H1 (cell line): ENCODE measurements around the gene ARRB1. TPM values are rescaled to one million over a fixed set of nuclear protein-coding genes. Genes with fewer than 3 reads are reported as not detected.

Source experiments
- CTCF ChIA-PET: fragments of 300-600 bp; sonication (Branson Sonifier 250); formaldehyde crosslinking; loops from one replicate; lab custom pipeline; 2021; ENCODE audit not compliant: partially characterized antibody; lab: Charles Lee
- POLR2A ChIA-PET: fragments of 300-600 bp; sonication (Branson Sonifier 250); formaldehyde crosslinking; loops from one replicate; lab custom pipeline; 2021; ENCODE audit warnings: inconsistent platforms; ENCODE audit not compliant: partially characterized antibody; lab: Charles Lee
- DNase-seq, 2 experiments: peaks; one replicate each; pipeline versions ENCODE4 v3.0.0 to v3.0.0-alpha.2; 2010 to 2022; ENCODE audit warnings: low spot score in 2 of 2, low read depth in 1 of 2, mixed read lengths in 1 of 2
- FAIRE-seq: peaks from 2 replicates; lab custom pipeline; 2011; peaks lifted over from hg19 to GRCh38; lab: Jason Lieb, UNC
- H2AFZ ChIP-seq: 2 replicates; pipeline ENCODE4 v1.8.1; 2012; ENCODE audit warnings: low read length, inconsistent platforms
- H2AK5ac ChIP-seq: 2 replicates; pipeline ENCODE4 v1.6.1; 2013; ENCODE audit warnings: low read depth, low read length
- H2BK120ac ChIP-seq: replicated peaks from 2 replicates; pipeline ENCODE3; 2013; ENCODE audit warnings: low read depth, low read length, inconsistent platforms
- H2BK12ac ChIP-seq: 2 replicates; pipeline ENCODE4 v1.6.1; 2013; ENCODE audit warnings: low read depth, low read length
- H2BK15ac ChIP-seq: 2 replicates; pipeline ENCODE4 v1.6.1; 2013; ENCODE audit warnings: low read length
- H2BK20ac ChIP-seq: 2 replicates; pipeline ENCODE4 v1.6.1; 2013; ENCODE audit warnings: low read length
- H2BK5ac ChIP-seq: 2 replicates; pipeline ENCODE4 v1.6.1; 2013; ENCODE audit warnings: low read depth, low read length
- H3K14ac ChIP-seq: 2 replicates; pipeline ENCODE4 v1.6.1; 2013; ENCODE audit warnings: inconsistent platforms; ENCODE audit not compliant: insufficient read length
- H3K18ac ChIP-seq: 2 replicates; pipeline ENCODE4 v1.6.1; 2013; ENCODE audit warnings: low read length; ENCODE audit errors: extremely low read depth
- H3K23ac ChIP-seq: 2 replicates; pipeline ENCODE4 v1.6.1; 2013; ENCODE audit warnings: inconsistent platforms; ENCODE audit not compliant: insufficient read length
- H3K23me2 ChIP-seq: 2 replicates; pipeline ENCODE4 v1.6.1; 2013; ENCODE audit warnings: low read depth, low read length
- H3K27ac ChIP-seq: 2 replicates; pipeline ENCODE4 v1.6.1; 2011; ENCODE audit warnings: low read depth, low read length, inconsistent platforms
- H3K27me3 ChIP-seq, 4 experiments: replicated peaks in 1 of 4; 1 replicate in 1 of 4; 2 replicates in 3 of 4; pipeline versions ENCODE4 v1.6.1 to v1.8.1; 2011 to 2013; ENCODE audit warnings: low read length in 3 of 4, mild to moderate bottlenecking in 3 of 4, inconsistent platforms in 2 of 4, mixed read lengths in 2 of 4, moderate library complexity in 1 of 4; ENCODE audit not compliant: control insufficient read depth in 3 of 4, insufficient read depth in 3 of 4; ENCODE audit errors: extremely low read depth in 1 of 4
- H3K36me3 ChIP-seq, 4 experiments: 2 replicates each; pipeline versions ENCODE4 v1.6.1 to v1.8.1; 2011 to 2013; ENCODE audit warnings: mild to moderate bottlenecking in 4 of 4, low read length in 3 of 4, moderate library complexity in 2 of 4, control low read depth in 1 of 4, inconsistent platforms in 1 of 4; ENCODE audit not compliant: insufficient read depth in 4 of 4, control insufficient read depth in 2 of 4
- H3K4ac ChIP-seq: replicated peaks from 2 replicates; pipeline ENCODE3; 2013; ENCODE audit warnings: low read length, low read depth, mixed read lengths, inconsistent platforms; ENCODE audit not compliant: insufficient read length
- H3K4me1 ChIP-seq, 4 experiments: replicated peaks in 1 of 4; 1 replicate in 1 of 4; 2 replicates in 3 of 4; pipeline versions ENCODE4 v1.6.1 to v1.8.1; 2011 to 2013; ENCODE audit warnings: low read length in 3 of 4, inconsistent platforms in 2 of 4, mixed read lengths in 1 of 4; ENCODE audit not compliant: insufficient read depth in 4 of 4, control insufficient read depth in 3 of 4
- H3K4me2 ChIP-seq, 2 experiments: 2 replicates each; pipeline versions ENCODE4 v1.6.1 to v1.8.1; 2011 to 2013; ENCODE audit warnings: low read depth in 2 of 2, low read length in 2 of 2, control low read depth in 1 of 2, inconsistent platforms in 1 of 2, mild to moderate bottlenecking in 1 of 2; ENCODE audit not compliant: insufficient read depth in 1 of 2
- H3K4me3 ChIP-seq, 4 experiments: fragments of 200-600, 300-600 bp in 1 of 4; sonication (generic), shearing (Covaris generic), sonication (Bioruptor Twin) in 1 of 4; 2 replicates each; pipeline versions ENCODE4 v1.5.1 to v1.8.1; 2011 to 2016; ENCODE audit warnings: low read length in 4 of 4, low read depth in 3 of 4, control low read depth in 2 of 4, inconsistent platforms in 2 of 4, mild to moderate bottlenecking in 2 of 4, mixed read lengths in 1 of 4, moderate library complexity in 1 of 4; ENCODE audit not compliant: insufficient read depth in 2 of 4; ENCODE audit errors: extremely low read depth in 1 of 4
- H3K56ac ChIP-seq: replicated peaks from 2 replicates; pipeline ENCODE3; 2013; ENCODE audit warnings: low read depth, mild to moderate bottlenecking, mixed read lengths, low read length, inconsistent platforms; ENCODE audit not compliant: insufficient read length
- H3K79me1 ChIP-seq: 2 replicates; pipeline ENCODE4 v1.6.1; 2013; ENCODE audit warnings: low read depth, low read length, control low read depth
- H3K79me2 ChIP-seq, 2 experiments: 2 replicates each; pipeline versions ENCODE4 v1.6.1 to v1.8.1; 2012 to 2013; ENCODE audit warnings: low read length in 2 of 2, mild to moderate bottlenecking in 2 of 2, inconsistent platforms in 1 of 2; ENCODE audit not compliant: insufficient read depth in 2 of 2, control insufficient read depth in 1 of 2
- H3K9ac ChIP-seq, 4 experiments: replicated peaks in 1 of 4; 1 replicate in 1 of 4; 2 replicates in 3 of 4; pipeline versions ENCODE4 v1.6.1 to v1.8.1; 2011 to 2013; ENCODE audit warnings: low read depth in 3 of 4, low read length in 3 of 4, control low read depth in 2 of 4, mild to moderate bottlenecking in 2 of 4, moderate library complexity in 2 of 4, inconsistent platforms in 1 of 4; ENCODE audit errors: extremely low read depth in 1 of 4
- H3K9me3 ChIP-seq, 2 experiments: 2 replicates each; pipeline versions ENCODE4 v1.6.1 to v1.8.1; 2012 to 2013; ENCODE audit warnings: mild to moderate bottlenecking in 2 of 2, moderate library complexity in 2 of 2, control low read depth in 1 of 2, inconsistent platforms in 1 of 2, low read depth in 1 of 2, low read length in 1 of 2, mixed read lengths in 1 of 2; ENCODE audit not compliant: insufficient read depth in 2 of 2
- H4K20me1 ChIP-seq, 2 experiments: replicated peaks in 1 of 2; 2 replicates each; pipeline versions ENCODE3 to v1.8.1; 2011 to 2013; ENCODE audit warnings: inconsistent platforms in 2 of 2, low read length in 2 of 2, mild to moderate bottlenecking in 1 of 2; ENCODE audit not compliant: insufficient read depth in 2 of 2, control insufficient read depth in 1 of 2
- H4K5ac ChIP-seq: 2 replicates; pipeline ENCODE4 v1.6.1; 2013; ENCODE audit warnings: low read length, low read depth, mixed read lengths, inconsistent platforms; ENCODE audit not compliant: insufficient read length
- H4K8ac ChIP-seq: 2 replicates; pipeline ENCODE4 v1.8.0; 2013; ENCODE audit warnings: mild to moderate bottlenecking, moderate library complexity, low read length, inconsistent platforms; ENCODE audit not compliant: insufficient read depth; ENCODE audit errors: extremely low read depth
- H4K91ac ChIP-seq: replicated peaks from 2 replicates; pipeline ENCODE3; 2013; ENCODE audit warnings: low read length, mixed read lengths, inconsistent platforms; ENCODE audit not compliant: insufficient read length
- ASH2L ChIP-seq: fragments of 200-600, 300-600 bp; sonication (generic); IDR thresholded peaks from one replicate; pipeline ENCODE4 v1.7.1; 2017; ENCODE audit warnings: low read length
- CBX5 ChIP-seq: fragments of 300-800, 300-1000 bp; sonication (generic); IDR thresholded peaks from 2 replicates; pipeline ENCODE4 v1.7.1; 2016; ENCODE audit warnings: antibody characterized with exemption, low read length, low read depth
- CBX8 ChIP-seq: fragments of 300-800, 300-1000 bp; sonication (generic); IDR thresholded peaks from 2 replicates; pipeline ENCODE4 v1.7.1; 2016; ENCODE audit warnings: low read depth, low read length, borderline replicate concordance
- SUZ12 ChIP-seq: fragments of 200-600 bp; sonication (generic); IDR thresholded peaks from 2 replicates; pipeline ENCODE4 v1.6.1; 2012; ENCODE audit warnings: mild to moderate bottlenecking, inconsistent platforms, low read length, moderate library complexity, mixed read lengths
- TAF1 ChIP-seq: IDR thresholded peaks from 2 replicates; pipeline ENCODE4 v1.6.1; 2011; ENCODE audit warnings: mild to moderate bottlenecking, low read depth, low read length
- TBP ChIP-seq: IDR thresholded peaks from 2 replicates; pipeline ENCODE4 v1.6.1; 2011; ENCODE audit warnings: low read depth, low read length, improper control_type of control experiment
- TEAD4 ChIP-seq: IDR thresholded peaks from 2 replicates; pipeline ENCODE4 v1.6.1; 2012; ENCODE audit warnings: low read depth, low read length, inconsistent platforms, mixed read lengths
- WGBS, 2 experiments: shearing (Covaris generic) in 1 of 2; methylation state at CpG; one replicate each; pipeline versions ENCODE4 v1.1.6 to v1.1.7; 2013 to 2015; ENCODE audit warnings: low lambda C conversion rate in 2 of 2, mixed read lengths in 2 of 2, inconsistent platforms in 1 of 2, low coverage in 1 of 2, missing lambda C conversion rate in 1 of 2; ENCODE audit not compliant: insufficient replicate concordance in 2 of 2, insufficient coverage in 1 of 2, insufficient read length in 1 of 2; ENCODE audit errors: extremely low coverage in 1 of 2, missing lambda C conversion rate in 1 of 2; 5-methylcytosine and 5-hydroxymethylcytosine counted together
- polyA plus RNA-seq, 7 experiments: library from polyadenylated mRNA; depleted of rRNA in 3 of 7; stranded (reverse) in 5 of 7; unstranded in 2 of 7; fragments of >200 nt in 5 of 7; fragments of 200-250 nt in 2 of 7; gene quantifications; 1 replicate in 5 of 7; 2 replicates in 1 of 7; 4 replicates in 1 of 7; pipeline versions ENCODE4 v1.2.1 to v1.2.3, GENCODE V29; 2011 to 2013; ENCODE audit warnings: missing spikeins in 2 of 7, mixed read lengths in 2 of 7
- total RNA-seq: library from RNA; stranded (reverse); fragmentation: NEBNext Ultra II Directional; extraction: Animal tissue kit (Norgen Biotek cat#: 25700); gene quantifications from 2 replicates; pipeline ENCODE4 v1.2.1, GENCODE V29; 2021
- TF ChIP-seq, protein P1 (sequence below): IDR thresholded peaks from 2 replicates; pipeline ENCODE4 v1.6.1; 2011; ENCODE audit warnings: low read depth, mild to moderate bottlenecking, low read length; ENCODE audit not compliant: insufficient read depth
- TF ChIP-seq, protein P2 (sequence below), 3 experiments: IDR thresholded peaks; 1 replicate in 2 of 3; 2 replicates in 1 of 3; pipeline versions ENCODE4 v1.5.1 to v1.6.1; 2011; ENCODE audit warnings: low read length in 3 of 3, mild to moderate bottlenecking in 3 of 3, inconsistent platforms in 2 of 3, low read depth in 1 of 3, moderate library complexity in 1 of 3; ENCODE audit not compliant: insufficient read depth in 1 of 3; ENCODE audit errors: control extremely low read depth in 1 of 3

Gene ARRB1
- total and polyA plus RNA-seq, 2 of the 8 experiments (the other 6 are each of a cell fraction or from before 2014, with no cell fraction given) = 9.4 to 31.8 TPM

DNA sequence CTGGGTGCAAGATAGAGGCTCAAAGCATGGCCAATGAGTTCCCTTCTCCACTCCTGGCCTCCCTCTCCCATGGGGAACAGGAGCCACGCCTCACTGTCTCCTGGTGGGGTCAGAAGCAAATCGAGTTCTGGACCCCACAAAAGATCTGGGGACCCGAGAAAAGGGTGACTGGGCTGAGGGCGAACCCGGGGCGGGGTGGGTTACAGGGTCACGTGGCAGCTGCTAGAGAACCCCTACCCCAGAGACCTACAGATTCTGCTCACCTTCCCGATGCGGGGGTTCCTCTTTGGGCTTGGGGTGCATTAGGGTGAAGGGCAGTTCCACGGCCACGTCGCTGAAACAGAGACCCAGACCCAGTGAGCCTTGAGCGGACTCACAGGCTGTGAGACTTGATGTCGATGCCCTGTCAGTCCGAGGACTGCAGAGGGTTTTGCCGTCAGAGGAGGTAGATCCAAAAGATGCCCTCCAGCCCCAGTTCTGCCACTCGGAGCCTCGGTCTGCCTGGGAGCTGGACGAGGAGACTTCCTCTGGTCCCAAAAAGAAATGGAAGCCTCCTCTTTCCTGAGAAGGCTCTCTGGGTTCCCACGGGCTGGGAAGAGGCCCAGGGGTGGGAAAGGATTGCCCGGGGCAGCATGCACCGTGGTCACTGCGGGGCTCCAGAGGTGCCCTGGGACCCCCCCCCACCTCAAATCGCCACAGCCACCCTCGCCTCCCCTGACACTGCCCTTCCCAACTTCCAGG is 82.7 kb downstream of the ARRB1 start:
- Histone ChIP-seq H3K4ac (no peak overlapping the region), H3K23me2 (no peaks in the 10 kb centered on the region), H4K5ac (no peak overlapping the region), H3K23ac (no peak overlapping the region), H3K4me2 (no peak overlapping the region), H2BK120ac (no peak overlapping the region), H3K9me3 (no peaks in the 10 kb centered on the region), H3K14ac (no peak overlapping the region), H3K27ac (no peak overlapping the region), H3K79me2 (no peaks in the 10 kb centered on the region), H3K79me1 (no peaks in the 10 kb centered on the region), H3K27me3 (no peaks in the 10 kb centered on the region), H3K36me3 (no peaks in the 10 kb centered on the region), H3K56ac (no peak overlapping the region), H2AK5ac (no peak overlapping the region), H3K4me1 (peaks cover 0 to 2% (median 0%) of the 10 kb centered on the region in 4 experiments; a peak in 1 of 7 replicates), H3K18ac (no peak overlapping the region), H2BK5ac (no peak overlapping the region; the same call in 1 of the 2 replicates), H2BK20ac (no peak overlapping the region), H3K9ac (no peak overlapping the region), H4K91ac (no peak overlapping the region), H2AFZ (no peak overlapping the region), H2BK12ac (no peak overlapping the region), H4K20me1 (no peaks in the 10 kb centered on the region), H3K4me3 (no peak overlapping the region), H4K8ac (no peak overlapping the region; the same call in 1 of the 2 replicates), H2BK15ac (no peak overlapping the region)
- POLR2A ChIA-PET = no interaction called here
- 91% methylated on average over 19 of the region's 25 CpGs; no CpG with 5 or more reads in 1 of the 2 experiments for WGBS, 2 experiments
- CTCF ChIA-PET = interaction anchor here (1.1 to 18.0 kb wide), 6 partner anchors 10 to 126 kb away, joined by 3 to 327 read pairs (median 31); no protein-coding TSS in a partner anchor
- FAIRE-seq = no peak
- DNase-seq = no peak
- TF ChIP-seq CBX5 (no peak), SUZ12 (no peak), CBX8 (no peak), TBP (no peak), TAF1 (no peak), ASH2L (no peak), TEAD4 (no peak)
- TF ChIP-seq, protein P1, sequence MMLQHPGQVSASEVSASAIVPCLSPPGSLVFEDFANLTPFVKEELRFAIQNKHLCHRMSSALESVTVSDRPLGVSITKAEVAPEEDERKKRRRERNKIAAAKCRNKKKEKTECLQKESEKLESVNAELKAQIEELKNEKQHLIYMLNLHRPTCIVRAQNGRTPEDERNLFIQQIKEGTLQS = no peak
- TF ChIP-seq, protein P2, sequence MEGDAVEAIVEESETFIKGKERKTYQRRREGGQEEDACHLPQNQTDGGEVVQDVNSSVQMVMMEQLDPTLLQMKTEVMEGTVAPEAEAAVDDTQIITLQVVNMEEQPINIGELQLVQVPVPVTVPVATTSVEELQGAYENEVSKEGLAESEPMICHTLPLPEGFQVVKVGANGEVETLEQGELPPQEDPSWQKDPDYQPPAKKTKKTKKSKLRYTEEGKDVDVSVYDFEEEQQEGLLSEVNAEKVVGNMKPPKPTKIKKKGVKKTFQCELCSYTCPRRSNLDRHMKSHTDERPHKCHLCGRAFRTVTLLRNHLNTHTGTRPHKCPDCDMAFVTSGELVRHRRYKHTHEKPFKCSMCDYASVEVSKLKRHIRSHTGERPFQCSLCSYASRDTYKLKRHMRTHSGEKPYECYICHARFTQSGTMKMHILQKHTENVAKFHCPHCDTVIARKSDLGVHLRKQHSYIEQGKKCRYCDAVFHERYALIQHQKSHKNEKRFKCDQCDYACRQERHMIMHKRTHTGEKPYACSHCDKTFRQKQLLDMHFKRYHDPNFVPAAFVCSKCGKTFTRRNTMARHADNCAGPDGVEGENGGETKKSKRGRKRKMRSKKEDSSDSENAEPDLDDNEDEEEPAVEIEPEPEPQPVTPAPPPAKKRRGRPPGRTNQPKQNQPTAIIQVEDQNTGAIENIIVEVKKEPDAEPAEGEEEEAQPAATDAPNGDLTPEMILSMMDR (IDR thresholded peaks at IDR 0.05; ENCODE audit: control extremely low read depth in 1 of 3, insufficient read depth in 1 of 3, low read depth in 1 of 3, low read length in 3 of 3) = no peak
